GM21786 (cell line): Measurements from ENCODE around the gene PLEKHA1.

ENCODE experiments used
- ATAC-seq: cut with Tn5 transposase; IDR thresholded peaks from one replicate; pipeline ENCODE4 v1.9.1; 2021; ENCODE audit not compliant: unreplicated experiment

The PLEKHA1 gene

GRCh38 chr10:122375679-122376160 is 1.2 kb downstream of the PLEKHA1 start:
- no peak for ATAC-seq

DNA sequence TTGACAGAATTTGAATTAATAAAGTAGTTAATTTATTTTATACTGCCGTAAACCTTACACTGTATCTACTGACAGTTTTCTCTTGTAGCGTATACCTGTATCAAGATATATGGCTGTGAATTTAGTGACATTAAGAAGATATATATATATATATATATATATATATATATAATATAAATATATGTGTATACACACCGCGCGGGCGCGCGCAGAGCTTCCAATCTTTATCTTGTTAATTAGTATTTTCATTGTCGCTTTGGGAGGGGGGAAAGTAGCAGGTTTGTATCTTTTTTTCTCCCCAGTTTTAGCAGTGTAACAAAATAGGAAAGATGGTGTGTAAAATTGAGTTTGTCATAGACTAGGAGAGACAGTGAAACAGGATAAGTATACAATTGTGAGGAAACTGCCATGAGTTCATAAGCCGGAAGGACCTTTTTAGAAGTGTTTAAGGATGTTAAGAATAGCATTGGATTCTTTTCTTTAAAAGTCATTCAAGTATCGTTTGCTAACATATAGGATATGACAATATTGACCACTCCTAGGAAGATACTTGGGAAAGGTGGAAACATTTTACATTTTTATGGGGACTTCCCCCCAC is 2.0 kb downstream of the PLEKHA1 start:
- ATAC-seq: no peak

GRCh38 chr10:122379041-122379440 is 4.5 kb downstream of the PLEKHA1 start:
- no peak for ATAC-seq

DNA sequence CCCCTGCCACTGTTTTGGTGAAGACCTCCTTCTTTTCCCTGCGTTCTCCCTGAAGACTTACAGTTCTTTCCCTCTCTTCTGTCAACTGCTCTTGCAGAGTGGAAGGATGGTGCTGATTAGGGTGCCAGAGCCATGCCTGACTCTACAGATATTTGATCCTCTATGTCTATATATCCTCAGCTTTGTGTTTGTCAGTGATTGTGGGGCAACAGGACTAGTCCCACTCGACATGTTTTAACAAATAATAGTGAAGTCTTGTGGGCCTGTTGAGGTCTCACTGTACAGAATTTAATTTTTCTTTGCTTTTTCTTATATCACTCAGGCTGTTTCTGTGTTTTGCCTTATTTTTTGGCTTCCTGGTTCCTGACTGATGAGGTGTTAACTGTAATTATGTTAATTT is 5.0 kb downstream of the PLEKHA1 start:
- no peak for ATAC-seq

- no peak for ATAC-seq
Observed at GRCh38 chr10:122380703-122381102, 6.2 kb downstream of the PLEKHA1 start.

DNA sequence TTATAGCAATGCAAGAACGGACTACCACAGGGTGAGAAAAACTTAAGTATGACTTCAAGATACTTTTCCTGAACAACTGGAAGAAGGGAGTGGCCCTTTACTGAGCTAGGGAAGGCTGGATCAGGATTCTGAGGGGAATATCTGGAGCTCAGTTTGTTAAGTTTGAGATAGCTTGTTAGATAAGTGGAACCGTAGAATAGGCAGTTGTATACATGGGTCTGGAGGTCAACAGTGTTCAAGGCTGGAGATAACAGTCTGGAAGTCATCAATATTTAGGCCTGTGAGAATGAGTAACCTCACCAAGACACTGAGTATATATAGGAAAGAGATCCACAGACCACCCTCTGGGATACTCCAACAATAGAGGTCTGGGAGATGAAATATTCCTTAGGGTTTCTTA is 7.2 kb downstream of the PLEKHA1 start:
- ATAC-seq: no peak

GRCh38 chr10:122386514-122386913 is 12.0 kb downstream of the PLEKHA1 start:
- ATAC-seq: no peak

DNA sequence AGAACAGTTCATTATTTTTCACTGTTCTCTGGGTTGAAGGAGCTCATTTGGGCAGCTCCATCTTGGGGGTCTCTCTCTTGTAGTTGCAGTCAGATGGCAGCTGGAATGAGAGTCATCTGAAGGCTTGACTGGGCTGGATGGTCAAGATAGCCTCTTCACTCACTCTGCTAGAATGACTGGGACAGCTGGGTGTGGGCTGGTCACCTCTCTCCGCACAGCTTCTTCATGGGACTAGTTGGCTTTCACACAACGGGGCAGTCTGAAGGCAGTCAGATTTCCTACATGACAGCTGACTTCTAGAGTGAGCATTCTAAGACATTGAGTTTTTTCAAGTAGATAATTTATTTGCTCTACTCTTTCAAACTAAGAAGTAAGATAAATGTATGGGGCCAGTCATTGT is 13.1 kb downstream of the PLEKHA1 start:
- ATAC-seq: no peak

DNA sequence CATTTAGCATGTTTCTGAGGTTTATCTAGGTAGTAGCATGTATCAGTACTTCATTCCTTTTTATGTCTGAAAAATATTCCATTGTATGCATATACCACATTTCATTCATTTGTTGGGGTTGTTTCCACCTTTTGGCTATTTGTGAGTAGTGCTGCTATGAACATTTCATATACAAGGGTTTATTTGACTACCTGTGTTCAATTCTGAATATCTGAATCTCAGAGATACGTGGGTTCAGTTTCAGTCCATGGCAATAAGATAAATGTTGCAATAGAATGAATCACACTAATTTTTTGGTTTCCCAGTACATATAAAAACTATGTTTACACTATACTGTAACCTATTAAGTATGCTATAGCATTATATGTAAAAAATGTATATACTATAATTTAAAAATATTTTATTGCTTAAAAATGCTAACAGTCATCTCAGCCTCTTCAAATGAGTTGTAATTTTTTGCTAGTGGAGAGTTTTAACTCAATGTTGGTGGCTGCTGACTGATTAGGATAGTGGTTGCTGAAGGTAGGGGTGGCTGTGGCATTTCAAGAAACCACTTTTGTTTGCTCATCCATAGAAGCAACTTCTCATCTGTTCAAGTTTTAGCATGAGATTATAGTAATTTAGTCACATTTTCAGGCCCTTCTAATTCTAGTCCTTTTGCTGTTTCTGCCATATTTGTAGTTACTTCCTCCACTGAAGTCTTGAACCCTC is 13.9 kb downstream of the PLEKHA1 start:
- no peak for ATAC-seq

GRCh38 chr10:122390271-122390670 is 15.8 kb downstream of the PLEKHA1 start:
- ATAC-seq: no peak

DNA sequence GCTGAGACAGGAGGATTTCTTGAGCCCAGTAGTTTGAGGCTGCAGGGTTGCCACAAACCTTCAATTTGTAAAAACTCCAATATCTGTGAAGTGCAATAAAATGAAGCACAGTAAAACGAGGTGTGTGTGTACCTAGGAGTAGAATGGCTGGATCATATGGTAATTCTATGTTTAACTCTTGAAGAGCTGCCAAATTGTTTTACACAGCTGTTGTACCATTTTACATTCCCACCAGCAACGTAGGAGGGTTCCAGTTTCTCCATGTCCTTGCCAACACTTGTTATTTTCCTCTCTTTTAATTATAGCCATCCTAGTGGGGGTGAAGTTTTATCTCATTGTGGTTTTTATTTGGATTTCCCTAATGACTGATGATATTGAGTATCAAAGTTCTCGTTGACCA is 16.2 kb downstream of the PLEKHA1 start:
- ATAC-seq: no peak

DNA sequence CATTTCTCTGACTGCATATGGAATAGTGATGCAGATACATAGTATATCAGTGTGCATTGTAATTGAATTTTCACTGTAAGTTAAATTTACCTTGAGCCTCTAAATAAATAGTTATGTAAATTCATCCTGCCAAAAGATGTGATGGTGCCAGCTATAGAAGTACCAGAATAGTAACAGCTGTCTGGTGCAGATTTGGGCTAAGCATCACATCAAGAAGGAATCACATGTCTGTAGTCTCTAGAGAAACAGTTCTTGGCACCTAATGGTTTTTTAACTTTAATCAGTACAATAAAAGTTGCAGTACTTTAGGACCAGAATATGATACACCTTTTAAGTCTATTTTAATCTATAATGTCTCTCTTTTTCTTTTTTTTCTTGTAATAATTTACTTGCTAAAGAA is 17.4 kb downstream of the PLEKHA1 start:
- no peak for ATAC-seq

GRCh38 chr10:122392835-122393234 is 18.3 kb downstream of the PLEKHA1 start:
- no peak for ATAC-seq

GRCh38 chr10:122393288-122393687 is 18.8 kb downstream of the PLEKHA1 start:
- no peak for ATAC-seq

- no peak for ATAC-seq
Observed at GRCh38 chr10:122402548-122403131, 28.1 kb downstream of the PLEKHA1 start.

GRCh38 chr10:122404576-122404975 is 30.1 kb downstream of the PLEKHA1 start:
- no peak for ATAC-seq

GRCh38 chr10:122407375-122408125 is 33.0 kb downstream of the PLEKHA1 start:
- ATAC-seq: no peak

DNA sequence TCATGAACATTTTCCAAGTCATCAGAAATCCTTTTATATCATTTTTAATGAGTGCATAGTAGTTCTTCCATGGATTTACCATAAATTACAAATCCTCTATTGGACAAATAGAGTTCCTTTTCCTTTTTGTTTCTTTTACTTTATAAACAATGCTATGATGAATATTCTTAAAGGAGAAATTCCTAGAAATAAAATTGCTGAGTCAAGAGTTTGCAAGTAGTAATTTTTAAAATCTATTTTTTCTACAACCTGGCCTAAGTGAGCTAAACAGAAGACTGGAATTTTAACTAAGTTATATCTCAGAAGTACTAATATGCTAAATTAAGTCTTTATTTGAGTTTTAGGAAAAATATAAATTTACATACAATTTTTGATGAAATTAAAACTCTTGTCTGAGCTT is 38.8 kb downstream of the PLEKHA1 start:
- ATAC-seq: no peak

DNA sequence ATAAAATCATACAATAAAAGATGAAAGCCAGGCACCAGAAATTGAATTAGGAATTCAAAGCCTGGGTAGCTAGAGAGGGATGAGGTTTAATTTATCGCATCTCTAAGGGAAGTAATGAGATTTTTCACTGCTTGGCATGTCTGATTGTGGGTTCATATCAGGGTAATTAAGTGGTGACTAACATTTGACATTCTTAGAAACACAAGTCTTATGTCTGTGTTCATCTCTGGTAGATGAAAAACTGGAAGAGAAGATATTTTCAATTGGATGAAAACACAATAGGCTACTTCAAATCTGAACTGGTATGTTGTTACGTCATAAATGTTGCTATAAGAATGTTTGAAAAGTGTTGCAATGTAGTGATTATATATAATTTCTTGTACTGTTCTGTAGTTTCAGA is 43.2 kb downstream of the PLEKHA1 start:
- no peak for ATAC-seq

DNA sequence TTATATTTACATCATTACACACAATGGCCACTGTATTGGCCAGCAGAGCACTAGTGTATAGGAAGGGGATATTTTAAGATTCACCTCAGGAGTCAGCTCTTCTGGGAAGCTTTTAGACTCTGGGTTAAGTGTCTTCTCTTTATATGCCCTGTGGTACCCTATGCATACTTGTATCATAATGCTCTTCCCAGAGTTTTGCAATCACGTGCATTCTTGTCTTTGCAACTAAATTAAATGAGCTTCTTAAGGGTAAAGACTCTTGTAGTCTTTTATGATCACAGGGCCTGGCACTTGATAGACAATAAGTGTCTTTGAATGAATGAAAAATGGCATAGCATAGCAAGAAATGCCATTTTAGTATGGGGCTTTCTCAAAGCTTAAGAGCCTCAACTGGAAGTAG is 44.5 kb downstream of the PLEKHA1 start:
- ATAC-seq: no peak

DNA sequence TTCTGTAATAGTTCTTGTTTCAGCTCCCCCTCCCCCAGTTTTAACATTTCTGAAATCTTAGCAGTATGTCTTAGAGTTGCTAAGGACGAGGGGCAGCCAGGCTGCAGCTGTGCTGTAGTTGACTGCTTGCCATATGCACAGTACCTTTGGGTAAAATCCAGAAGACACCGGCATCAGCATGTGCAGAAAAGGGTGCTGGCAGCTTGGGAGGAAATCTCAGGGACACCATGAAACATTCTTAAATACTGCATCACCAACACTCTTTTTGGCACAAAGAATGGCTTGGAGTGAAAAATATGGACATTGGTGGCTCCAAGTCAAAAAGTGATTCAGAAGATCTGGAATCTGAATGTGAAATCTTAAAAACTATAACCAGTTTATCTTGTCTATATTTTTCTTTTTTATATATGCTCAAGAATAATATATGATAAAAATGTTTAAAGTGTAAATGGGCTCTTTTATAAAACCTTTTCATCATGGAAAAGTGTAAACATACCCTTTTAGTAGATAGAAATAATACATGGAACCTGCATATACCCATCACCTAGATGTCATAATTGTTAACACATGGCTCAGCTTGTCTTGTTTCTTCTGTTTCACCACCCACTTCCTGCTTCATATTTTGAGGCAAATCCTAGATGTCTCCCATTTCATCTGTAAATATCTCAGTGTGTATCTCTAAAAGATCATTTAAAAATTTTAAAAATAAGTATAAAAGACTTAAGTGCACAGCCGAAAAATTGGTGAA is 45.5 kb downstream of the PLEKHA1 start:
- no peak for ATAC-seq
